Neural progenitor cell (in vitro differentiated cells): Measurements from ENCODE around the gene ZC2HC1C. TPM values are rescaled to one million over a fixed set of nuclear protein-coding genes. Genes with fewer than 3 reads are reported as not detected.

Experiments
- DNase-seq: peaks from one replicate; pipeline ENCODE4 v3.0.0-alpha.2; 2016; ENCODE audit warnings: low spot score
- H2AFZ ChIP-seq: fragments of 200-600 bp; sonication (generic); replicated peaks from 2 replicates; pipeline ENCODE4 v1.6.1; 2016; ENCODE audit warnings: antibody characterized with exemption
- H3F3A ChIP-seq: fragments of 200-600 bp; sonication (generic); 2 replicates; pipeline ENCODE4 v1.6.1; 2016; ENCODE audit warnings: antibody characterized with exemption, low read depth
- H3K27ac ChIP-seq: fragments of 200-600 bp; sonication (generic); 2 replicates; pipeline ENCODE4 v1.5.1; 2016; ENCODE audit warnings: mild to moderate bottlenecking
- H3K27me3 ChIP-seq: fragments of 200-600 bp; sonication (generic); 2 replicates; pipeline ENCODE4 v1.6.1; 2016; ENCODE audit warnings: mild to moderate bottlenecking, moderate library complexity
- H3K36me3 ChIP-seq: fragments of 200-600 bp; sonication (generic); 2 replicates; pipeline ENCODE4 v1.5.1; 2016
- H3K4me1 ChIP-seq: fragments of 200-600 bp; sonication (generic); 2 replicates; pipeline ENCODE4 v1.6.1; 2016; ENCODE audit warnings: mixed run types
- H3K4me2 ChIP-seq: fragments of 200-600 bp; sonication (generic); 2 replicates; pipeline ENCODE4 v1.6.1; 2016
- H3K4me3 ChIP-seq: fragments of 200-600 bp; sonication (generic); 2 replicates; pipeline ENCODE4 v1.5.1; 2016
- H3K79me2 ChIP-seq: fragments of 200-600 bp; sonication (generic); 2 replicates; pipeline ENCODE4 v1.6.1; 2016; ENCODE audit warnings: low read depth
- H3K9ac ChIP-seq: fragments of 200-600 bp; sonication (generic); 2 replicates; pipeline ENCODE4 v1.6.1; 2016
- H3K9me3 ChIP-seq: fragments of 200-600 bp; sonication (generic); 2 replicates; pipeline ENCODE4 v1.5.1; 2016; ENCODE audit warnings: low read depth
- H4K20me1 ChIP-seq: fragments of 200-600 bp; sonication (generic); 2 replicates; pipeline ENCODE4 v1.6.1; 2016; ENCODE audit warnings: low read depth
- H3K27ac Mint-ChIP-seq: 3 replicates; pipeline ENCODE4 v1.8.0; 2021; ENCODE audit warnings: mixed read lengths
- H3K27me3 Mint-ChIP-seq: 2 replicates; pipeline ENCODE4 v1.8.0; 2022; ENCODE audit warnings: low read depth, mild to moderate bottlenecking, inconsistent platforms, moderate library complexity, mixed read lengths; ENCODE audit not compliant: insufficient read depth
- H3K36me3 Mint-ChIP-seq: 3 replicates; pipeline ENCODE4 v1.8.0; 2021; ENCODE audit warnings: mixed read lengths
- H3K4me1 Mint-ChIP-seq: 3 replicates; pipeline ENCODE4 v1.8.0; 2021; ENCODE audit warnings: mixed read lengths
- H3K4me3 Mint-ChIP-seq: 3 replicates; pipeline ENCODE4 v1.8.0; 2021; ENCODE audit warnings: mild to moderate bottlenecking, moderate library complexity, mixed read lengths
- H3K9me3 Mint-ChIP-seq: 3 replicates; pipeline ENCODE4 v1.8.0; 2020; ENCODE audit warnings: mixed read lengths
- CTCF ChIP-seq: fragments of 200-600 bp; sonication (generic); IDR thresholded peaks from 2 replicates; pipeline ENCODE4 v1.5.1; 2017; ENCODE audit warnings: antibody characterized with exemption, mild to moderate bottlenecking
- EZH2 ChIP-seq: fragments of 200-600 bp; sonication (generic); IDR thresholded peaks from 2 replicates; pipeline ENCODE4 v1.6.1; 2017; ENCODE audit warnings: antibody characterized with exemption, mild to moderate bottlenecking, moderate library complexity
- EZH2phosphoT487 ChIP-seq: fragments of 200-600 bp; sonication (generic); IDR thresholded peaks from 2 replicates; pipeline ENCODE4 v1.6.1; 2017; ENCODE audit warnings: antibody characterized with exemption
- total RNA-seq: library from RNA; depleted of rRNA; stranded (reverse); fragments of >200 nt; gene quantifications from 2 replicates; pipeline ENCODE4 v1.2.3, GENCODE V29; 2015; ENCODE audit warnings: low replicate concordance

Gene ZC2HC1C
- total RNA-seq, 1 donor from 2014 or later, result 0.94 TPM

GRCh38 chr14:75081660-75082229, 12.3 kb downstream of the ZC2HC1C start:
- Histone ChIP-seq H3K4me2 (no peak overlapping the region), H3K27ac (no peak overlapping the region), H2AFZ (no peak overlapping the region), H3K4me3 (no peak overlapping the region), H3K27me3 (no peaks in the 10 kb centered on the region), H3K4me1 (no peaks in the 10 kb centered on the region), H4K20me1 (no peaks in the 10 kb centered on the region), H3K79me2 (no peaks in the 10 kb centered on the region), H3F3A (no peaks in the 10 kb centered on the region), H3K36me3 (no peaks in the 10 kb centered on the region), H3K9ac (no peak overlapping the region), H3K9me3 (no peaks in the 10 kb centered on the region)
- DNase-seq, result no peak
- TF ChIP-seq CTCF, result no peak
- TF ChIP-seq EZH2phosphoT487, result no peak
- TF ChIP-seq EZH2, result no peak
- Mint-ChIP-seq H3K4me3 (no peak overlapping the region), H3K9me3 (no peaks in the 10 kb centered on the region), H3K36me3 (peaks cover 13% of the 10 kb centered on the region), H3K27me3 (peaks cover 2% of the 10 kb centered on the region), H3K4me1 (no peaks in the 10 kb centered on the region), H3K27ac (no peak overlapping the region)

GRCh38 chr14:75083271-75083670, 13.8 kb downstream of the ZC2HC1C start:
- DNase-seq, result no peak
- Histone ChIP-seq H3K9ac (no peak overlapping the region), H3K9me3 (no peaks in the 10 kb centered on the region), H3K4me3 (no peak overlapping the region), H3K27me3 (no peaks in the 10 kb centered on the region), H3K4me1 (no peaks in the 10 kb centered on the region), H4K20me1 (no peaks in the 10 kb centered on the region), H3K4me2 (no peak overlapping the region), H3F3A (no peaks in the 10 kb centered on the region), H3K36me3 (no peaks in the 10 kb centered on the region), H3K27ac (no peak overlapping the region), H3K79me2 (no peaks in the 10 kb centered on the region), H2AFZ (no peak overlapping the region)
- Mint-ChIP-seq H3K27me3 (peaks cover 2% of the 10 kb centered on the region), H3K4me1 (no peaks in the 10 kb centered on the region), H3K36me3 (peaks cover 22% of the 10 kb centered on the region), H3K9me3 (no peaks in the 10 kb centered on the region), H3K4me3 (no peak overlapping the region), H3K27ac (no peak overlapping the region)
- TF ChIP-seq EZH2phosphoT487 (no peak), EZH2 (no peak), CTCF (no peak)

- Histone ChIP-seq H3K27me3 (no peaks in the 10 kb centered on the region), H2AFZ (no peak overlapping the region), H3K9ac (no peak overlapping the region), H3K36me3 (no peaks in the 10 kb centered on the region), H3K9me3 (no peaks in the 10 kb centered on the region), H3K4me2 (no peak overlapping the region), H3K79me2 (no peaks in the 10 kb centered on the region), H3F3A (no peaks in the 10 kb centered on the region), H3K4me3 (no peak overlapping the region), H3K27ac (no peak overlapping the region), H3K4me1 (no peaks in the 10 kb centered on the region), H4K20me1 (no peaks in the 10 kb centered on the region)
- DNase-seq, result no peak
- TF ChIP-seq CTCF (peak; percentile 19), EZH2 (no peak), EZH2phosphoT487 (no peak)
- Mint-ChIP-seq H3K4me3 (no peak overlapping the region), H3K9me3 (no peaks in the 10 kb centered on the region), H3K27ac (no peak overlapping the region), H3K4me1 (no peaks in the 10 kb centered on the region), H3K36me3 (peaks cover 22% of the 10 kb centered on the region), H3K27me3 (peaks cover 2% of the 10 kb centered on the region)
Observed at GRCh38 chr14:75084513-75084912, 15.1 kb downstream of the ZC2HC1C start.
